ENCODE results near the gene PAN3.

Gene PAN3

GRCh38 chr13:28321756-28322155, 183.4 kb downstream of the PAN3 start:
- no peak for TF ChIP-seq SNAI2 (CRISPR knock-in tag; IDR thresholded peaks at IDR 0.05)
- no peak for TF ChIP-seq GLIS3 (CRISPR knock-in tag; IDR thresholded peaks at IDR 0.05)
- no peak for TF ChIP-seq ZFP3 (CRISPR knock-in tag; IDR thresholded peaks at IDR 0.05)
- no peak for TF ChIP-seq CSRNP3 (CRISPR knock-in tag; IDR thresholded peaks at IDR 0.05)
- no peak for TF ChIP-seq ESRRG (CRISPR knock-in tag; IDR thresholded peaks at IDR 0.05)
- no peak for TF ChIP-seq ZC3H10 (CRISPR knock-in tag; IDR thresholded peaks at IDR 0.05)
- TF ChIP-seq BACH2 (CRISPR knock-in tag; IDR thresholded peaks at IDR 0.05; ENCODE audit: borderline replicate concordance) = no peak
- no peak for TF ChIP-seq TOX (CRISPR knock-in tag; IDR thresholded peaks at IDR 0.05; ENCODE audit: borderline replicate concordance)
- TF ChIP-seq, protein P1, sequence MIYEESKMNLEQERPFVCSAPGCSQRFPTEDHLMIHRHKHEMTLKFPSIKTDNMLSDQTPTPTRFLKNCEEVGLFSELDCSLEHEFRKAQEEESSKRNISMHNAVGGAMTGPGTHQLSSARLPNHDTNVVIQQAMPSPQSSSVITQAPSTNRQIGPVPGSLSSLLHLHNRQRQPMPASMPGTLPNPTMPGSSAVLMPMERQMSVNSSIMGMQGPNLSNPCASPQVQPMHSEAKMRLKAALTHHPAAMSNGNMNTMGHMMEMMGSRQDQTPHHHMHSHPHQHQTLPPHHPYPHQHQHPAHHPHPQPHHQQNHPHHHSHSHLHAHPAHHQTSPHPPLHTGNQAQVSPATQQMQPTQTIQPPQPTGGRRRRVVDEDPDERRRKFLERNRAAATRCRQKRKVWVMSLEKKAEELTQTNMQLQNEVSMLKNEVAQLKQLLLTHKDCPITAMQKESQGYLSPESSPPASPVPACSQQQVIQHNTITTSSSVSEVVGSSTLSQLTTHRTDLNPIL (CRISPR knock-in tag; IDR thresholded peaks at IDR 0.05; ENCODE audit: low read depth) = no peak
- TF ChIP-seq ZNF565 (CRISPR knock-in tag; conservative IDR thresholded peaks at IDR 0.05; ENCODE audit: low read depth) = no peak
- TF ChIP-seq, protein P2, sequence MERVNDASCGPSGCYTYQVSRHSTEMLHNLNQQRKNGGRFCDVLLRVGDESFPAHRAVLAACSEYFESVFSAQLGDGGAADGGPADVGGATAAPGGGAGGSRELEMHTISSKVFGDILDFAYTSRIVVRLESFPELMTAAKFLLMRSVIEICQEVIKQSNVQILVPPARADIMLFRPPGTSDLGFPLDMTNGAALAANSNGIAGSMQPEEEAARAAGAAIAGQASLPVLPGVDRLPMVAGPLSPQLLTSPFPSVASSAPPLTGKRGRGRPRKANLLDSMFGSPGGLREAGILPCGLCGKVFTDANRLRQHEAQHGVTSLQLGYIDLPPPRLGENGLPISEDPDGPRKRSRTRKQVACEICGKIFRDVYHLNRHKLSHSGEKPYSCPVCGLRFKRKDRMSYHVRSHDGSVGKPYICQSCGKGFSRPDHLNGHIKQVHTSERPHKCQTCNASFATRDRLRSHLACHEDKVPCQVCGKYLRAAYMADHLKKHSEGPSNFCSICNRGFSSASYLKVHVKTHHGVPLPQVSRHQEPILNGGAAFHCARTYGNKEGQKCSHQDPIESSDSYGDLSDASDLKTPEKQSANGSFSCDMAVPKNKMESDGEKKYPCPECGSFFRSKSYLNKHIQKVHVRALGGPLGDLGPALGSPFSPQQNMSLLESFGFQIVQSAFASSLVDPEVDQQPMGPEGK (CRISPR knock-in tag; IDR thresholded peaks at IDR 0.05; ENCODE audit: borderline replicate concordance) = no peak
- no peak for TF ChIP-seq ZNF70 (CRISPR knock-in tag; IDR thresholded peaks at IDR 0.05)
- ATAC-seq = no peak

DNA sequence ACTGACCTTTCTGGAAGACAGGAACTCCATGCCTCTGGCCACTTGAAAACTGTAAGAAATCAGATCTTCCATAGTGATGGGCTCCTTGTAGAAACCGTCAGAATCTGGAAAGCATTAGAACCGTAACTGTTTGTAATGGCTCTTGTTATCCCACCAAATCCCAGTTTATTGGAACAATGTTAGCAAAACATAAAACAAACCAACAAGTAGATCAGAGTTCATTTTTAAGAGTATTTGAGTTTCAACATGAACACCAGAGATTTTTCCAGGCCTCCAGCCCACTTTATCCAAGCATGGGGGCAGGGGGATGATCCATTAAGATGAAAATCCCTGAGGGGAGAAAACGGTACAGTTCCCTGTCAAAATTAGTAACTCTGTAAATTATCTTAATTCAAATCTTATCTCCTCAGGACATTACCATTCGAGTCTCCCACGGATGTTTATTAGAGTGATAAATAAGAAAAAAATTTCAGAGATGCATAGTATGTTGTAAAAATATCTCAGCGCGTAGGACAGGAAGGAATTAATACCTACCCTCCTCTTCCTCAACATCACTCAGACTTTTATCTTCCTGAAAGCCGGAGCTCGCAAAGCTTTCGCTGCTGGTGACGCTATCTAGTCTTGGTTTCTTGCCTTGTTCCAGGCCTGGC, 184.0 kb downstream of the PAN3 start:
- TF ChIP-seq ZNF8 (CRISPR knock-in tag; IDR thresholded peaks at IDR 0.05) (no peak), PPARA (CRISPR knock-in tag; IDR thresholded peaks at IDR 0.05; ENCODE audit: borderline replicate concordance) (no peak), TOX (CRISPR knock-in tag; IDR thresholded peaks at IDR 0.05; ENCODE audit: borderline replicate concordance) (no peak), ZFP30 (CRISPR knock-in tag; IDR thresholded peaks at IDR 0.05) (no peak), ISL1 (CRISPR knock-in tag; IDR thresholded peaks at IDR 0.05) (no peak)
- TF ChIP-seq, protein P1 (CRISPR knock-in tag; IDR thresholded peaks at IDR 0.05; ENCODE audit: low read depth) = no peak

DNA sequence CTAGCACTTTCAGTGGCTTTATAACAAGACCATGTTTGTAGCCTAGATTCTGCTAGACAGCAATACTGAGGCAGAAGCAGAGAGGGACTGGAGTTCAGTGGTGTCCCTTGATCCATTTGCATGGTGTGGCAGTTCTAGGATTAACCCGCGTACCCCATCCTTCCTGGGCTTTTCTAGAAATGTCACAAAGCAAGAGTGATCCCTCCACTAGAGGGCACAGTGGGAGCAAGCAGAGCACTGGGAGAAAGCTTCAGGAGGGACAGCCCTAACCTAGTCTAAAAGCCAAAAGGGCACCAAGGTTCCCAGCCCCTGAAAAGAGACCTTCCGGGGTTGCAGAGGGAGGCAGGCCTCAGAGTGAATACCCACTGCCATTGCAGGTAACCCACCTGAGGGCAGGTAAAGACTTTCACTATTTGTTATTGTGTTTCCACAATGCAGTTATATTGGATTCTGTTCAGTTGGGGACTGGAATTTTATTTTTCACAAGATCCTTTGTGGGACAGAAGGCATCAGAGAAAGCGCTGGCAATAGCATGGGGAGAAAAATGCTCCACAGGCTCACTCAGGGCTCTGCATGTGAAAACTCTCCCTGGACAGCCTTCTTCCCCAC, 185.9 kb downstream of the PAN3 start:
- TF ChIP-seq CSDC2 (CRISPR knock-in tag; IDR thresholded peaks at IDR 0.05) (no peak), ZC3H10 (CRISPR knock-in tag; IDR thresholded peaks at IDR 0.05) (no peak)
- TF ChIP-seq, protein P3, sequence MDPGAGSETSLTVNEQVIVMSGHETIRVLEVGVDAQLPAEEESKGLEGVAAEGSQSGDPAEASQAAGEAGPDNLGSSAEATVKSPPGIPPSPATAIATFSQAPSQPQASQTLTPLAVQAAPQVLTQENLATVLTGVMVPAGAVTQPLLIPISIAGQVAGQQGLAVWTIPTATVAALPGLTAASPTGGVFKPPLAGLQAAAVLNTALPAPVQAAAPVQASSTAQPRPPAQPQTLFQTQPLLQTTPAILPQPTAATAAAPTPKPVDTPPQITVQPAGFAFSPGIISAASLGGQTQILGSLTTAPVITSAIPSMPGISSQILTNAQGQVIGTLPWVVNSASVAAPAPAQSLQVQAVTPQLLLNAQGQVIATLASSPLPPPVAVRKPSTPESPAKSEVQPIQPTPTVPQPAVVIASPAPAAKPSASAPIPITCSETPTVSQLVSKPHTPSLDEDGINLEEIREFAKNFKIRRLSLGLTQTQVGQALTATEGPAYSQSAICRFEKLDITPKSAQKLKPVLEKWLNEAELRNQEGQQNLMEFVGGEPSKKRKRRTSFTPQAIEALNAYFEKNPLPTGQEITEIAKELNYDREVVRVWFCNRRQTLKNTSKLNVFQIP (CRISPR knock-in tag; IDR thresholded peaks at IDR 0.05; ENCODE audit: borderline replicate concordance, low read depth) = no peak
- TF ChIP-seq, protein P2 (CRISPR knock-in tag; IDR thresholded peaks at IDR 0.05; ENCODE audit: borderline replicate concordance) = no peak
- ATAC-seq = peak; percentile 92

More for the DNA sequence above, 184.0 kb downstream of the PAN3 start:
- ATAC-seq = no peak

Measured in SK-N-SH treated with all-trans-retinoic acid at 6 μM for 48 hours (cell line).